K562 treated with DMSO at 1 percent for 24 hours (cell line): Measurements from ENCODE around the gene NADSYN1. TPM values are rescaled to one million over a fixed set of nuclear protein-coding genes. Genes with fewer than 3 reads are reported as not detected.

Source experiments
- total RNA-seq: library from RNA; unstranded; fragments of 300-600 nt; gene quantifications from 2 replicates; pipeline ENCODE4 v1.2.3, GENCODE V29; 2022; ENCODE audit warnings: low read depth; ENCODE audit not compliant: insufficient read depth

The NADSYN1 gene
- 63.1 and 75.3 TPM in 2 replicates for total RNA-seq

GRCh38 chr11:71453037-71453917, at the start of gene NADSYN1:
TSS of gene NADSYN1 (plus strand) at chr11:71453203. CDS start at chr11:71453297, 94 bp downstream.

GRCh38 chr11:71448257-71449171, 4.5 kb upstream of the NADSYN1 start, which contains the start of gene DHCR7:
TSS of gene DHCR7 (minus strand) at chr11:71448393. CDS start at chr11:71444952, 3,441 bp downstream.

DNA sequence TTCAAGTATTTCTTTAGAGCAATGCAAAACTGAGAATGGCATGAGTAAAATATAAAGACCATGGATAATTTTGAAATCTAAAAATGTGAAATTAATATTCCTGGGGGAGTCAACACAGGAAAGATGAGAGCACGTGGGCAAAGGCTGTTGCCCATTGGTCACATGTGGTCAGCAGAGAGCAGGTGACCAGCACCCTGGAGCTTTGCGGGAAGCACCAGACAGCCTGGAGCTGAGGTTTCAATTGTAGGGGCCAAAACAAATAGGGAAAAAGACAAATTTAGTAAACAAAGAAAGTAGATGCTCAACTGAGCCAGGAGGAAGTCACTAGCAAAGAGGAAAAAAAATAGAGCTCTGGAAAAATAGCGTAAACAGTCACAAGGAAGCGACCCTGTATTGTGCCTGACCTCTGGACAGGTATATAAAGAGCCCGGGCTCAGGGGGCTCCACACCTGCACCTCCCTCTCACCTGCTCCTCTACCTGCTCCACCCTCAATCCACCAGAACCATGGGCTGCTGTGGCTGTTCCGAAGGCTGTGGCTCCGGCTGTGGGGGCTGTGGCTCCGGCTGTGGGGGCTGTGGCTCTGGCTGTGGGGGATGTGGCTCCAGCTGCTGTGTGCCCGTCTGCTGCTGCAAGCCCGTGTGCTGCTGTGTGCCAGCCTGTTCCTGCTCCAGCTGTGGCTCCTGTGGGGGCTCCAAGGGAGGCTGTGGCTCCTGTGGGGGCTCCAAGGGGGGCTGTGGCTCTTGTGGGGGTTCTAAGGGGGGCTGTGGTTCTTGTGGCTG, 74.0 kb downstream of the NADSYN1 start, which contains the start of gene KRTAP5-7:
Gene KRTAP5-7, plus strand, starts transcription at position 472 of the 780 bp plus-strand sequence. Its CDS starts 34 bp downstream, at position 506.

DNA sequence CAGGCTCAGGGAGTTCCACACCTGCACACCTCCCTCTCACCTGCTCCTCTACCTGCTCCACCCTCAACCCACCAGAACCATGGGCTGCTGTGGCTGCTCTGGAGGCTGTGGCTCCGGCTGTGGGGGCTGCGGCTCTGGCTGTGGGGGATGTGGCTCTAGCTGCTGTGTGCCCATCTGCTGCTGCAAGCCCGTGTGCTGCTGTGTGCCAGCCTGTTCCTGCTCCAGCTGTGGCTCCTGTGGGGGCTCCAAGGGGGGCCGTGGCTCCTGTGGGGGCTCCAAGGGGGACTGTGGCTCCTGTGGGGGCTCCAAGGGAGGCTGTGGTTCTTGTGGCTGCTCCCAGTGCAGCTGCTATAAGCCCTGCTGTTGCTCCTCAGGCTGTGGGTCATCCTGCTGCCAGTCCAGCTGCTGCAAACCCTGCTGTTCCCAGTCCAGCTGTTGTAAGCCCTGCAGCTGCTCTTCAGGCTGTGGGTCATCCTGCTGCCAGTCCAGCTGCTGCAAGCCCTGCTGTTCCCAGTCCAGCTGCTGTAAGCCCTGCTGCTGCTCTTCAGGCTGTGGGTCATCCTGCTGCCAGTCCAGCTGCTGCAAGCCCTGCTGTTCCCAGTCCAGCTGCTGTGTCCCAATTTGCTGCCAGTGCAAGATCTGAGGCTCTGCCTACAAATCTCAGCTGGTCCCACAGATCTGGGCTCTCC, 85.1 kb downstream of the NADSYN1 start, which contains the start of gene KRTAP5-8:
Gene KRTAP5-8, plus strand, starts transcription at position 49 of the 689 bp plus-strand sequence. Its CDS starts 31 bp downstream, at position 80.

GRCh38 chr11:71548120-71548519, 95.1 kb downstream of the NADSYN1 start, which contains the start of gene KRTAP5-9:
TSS of gene KRTAP5-9 (plus strand) at chr11:71548420. CDS start at chr11:71548658, 238 bp downstream.

Other genes with a start within 250 kb of the NADSYN1 start
- not detected in 2 replicates for gene SHANK2, start 200.6 kb upstream of the NADSYN1 start, total RNA-seq
- gene DHCR7, start 4.8 kb upstream of the NADSYN1 start, total RNA-seq: 88.1 and 91.2 TPM in 2 replicates
- gene KRTAP5-7, start 74.1 kb downstream of the NADSYN1 start, total RNA-seq: not detected in 2 replicates
- gene KRTAP5-8, start 84.8 kb downstream of the NADSYN1 start, total RNA-seq: not detected in 2 replicates
- gene KRTAP5-9, start 95.2 kb downstream of the NADSYN1 start, total RNA-seq: 0.28 TPM in 1 of 2 replicates, not detected in the other
- gene KRTAP5-10, start 112.4 kb downstream of the NADSYN1 start, total RNA-seq: not detected in 2 replicates
- gene KRTAP5-11, start 129.7 kb downstream of the NADSYN1 start, total RNA-seq: not detected in 2 replicates